GM23338 (cell line): ENCODE data around the gene RRP36.

Experiments used
- EZH2 ChIP-seq: fragments of 200-600 bp; sonication (generic); IDR thresholded peaks from one replicate; pipeline ENCODE4 v1.8.0; 2017; ENCODE audit warnings: antibody characterized with exemption, mild to moderate bottlenecking, low read depth; ENCODE audit not compliant: unreplicated experiment
- EZH2phosphoT487 ChIP-seq: fragments of 200-600 bp; sonication (generic); IDR thresholded peaks from one replicate; pipeline ENCODE4 v1.8.1; 2018; ENCODE audit warnings: antibody characterized with exemption; ENCODE audit not compliant: unreplicated experiment
- JUNB ChIP-seq: IDR thresholded peaks from one replicate; pipeline ENCODE4 v1.6.1; 2016; ENCODE audit warnings: antibody characterized with exemption; ENCODE audit not compliant: unreplicated experiment
- POLR2AphosphoS5 ChIP-seq: IDR thresholded peaks from 2 replicates; pipeline ENCODE4 v1.6.1; 2016; ENCODE audit warnings: antibody characterized with exemption, low read depth
- REST ChIP-seq: IDR thresholded peaks from one replicate; pipeline ENCODE4 v1.6.1; 2018; ENCODE audit warnings: antibody characterized with exemption; ENCODE audit not compliant: unreplicated experiment
- ZNF331 ChIP-seq: fragments of 250-450 bp; sonication (Bioruptor Pico); IDR thresholded peaks from 2 replicates; pipeline ENCODE4 v1.5.0; 2020; ENCODE audit warnings: low read depth, mild to moderate bottlenecking, moderate library complexity
- TF ChIP-seq, protein P1 (sequence below), 2 experiments: fragments of 200-600 bp in 1 of 2; sonication (generic) in 1 of 2; conservative IDR thresholded peaks; 2 replicates each; pipeline versions ENCODE4 v1.5.1 to v1.6.1; 2016 to 2017; ENCODE audit warnings: antibody characterized with exemption in 2 of 2, low read depth in 2 of 2, mild to moderate bottlenecking in 2 of 2, moderate library complexity in 1 of 2

GRCh38 chr6:43077981-43078511 lies 56.6 kb downstream of the RRP36 start:
- TF ChIP-seq POLR2AphosphoS5 (no peak), EZH2 (no peak), REST (no peak), JUNB (no peak), ZNF331 (CRISPR knock-in tag) (no peak), EZH2phosphoT487 (no peak)
- TF ChIP-seq, protein P1, sequence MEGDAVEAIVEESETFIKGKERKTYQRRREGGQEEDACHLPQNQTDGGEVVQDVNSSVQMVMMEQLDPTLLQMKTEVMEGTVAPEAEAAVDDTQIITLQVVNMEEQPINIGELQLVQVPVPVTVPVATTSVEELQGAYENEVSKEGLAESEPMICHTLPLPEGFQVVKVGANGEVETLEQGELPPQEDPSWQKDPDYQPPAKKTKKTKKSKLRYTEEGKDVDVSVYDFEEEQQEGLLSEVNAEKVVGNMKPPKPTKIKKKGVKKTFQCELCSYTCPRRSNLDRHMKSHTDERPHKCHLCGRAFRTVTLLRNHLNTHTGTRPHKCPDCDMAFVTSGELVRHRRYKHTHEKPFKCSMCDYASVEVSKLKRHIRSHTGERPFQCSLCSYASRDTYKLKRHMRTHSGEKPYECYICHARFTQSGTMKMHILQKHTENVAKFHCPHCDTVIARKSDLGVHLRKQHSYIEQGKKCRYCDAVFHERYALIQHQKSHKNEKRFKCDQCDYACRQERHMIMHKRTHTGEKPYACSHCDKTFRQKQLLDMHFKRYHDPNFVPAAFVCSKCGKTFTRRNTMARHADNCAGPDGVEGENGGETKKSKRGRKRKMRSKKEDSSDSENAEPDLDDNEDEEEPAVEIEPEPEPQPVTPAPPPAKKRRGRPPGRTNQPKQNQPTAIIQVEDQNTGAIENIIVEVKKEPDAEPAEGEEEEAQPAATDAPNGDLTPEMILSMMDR (conservative IDR thresholded peaks at IDR 0.05; ENCODE audit: low read depth in 2 of 2), result no peak
